Measurements from ENCODE around the gene GATAD2A.
"Not testable (repeated sequence)": the region's sequence is repeated elsewhere in the genome, so short reads cannot be mapped to it uniquely, and the experiment has no call there.

GATAD2A gene

GRCh38 chr19:19453125-19453454 lies 47.6 kb downstream of the GATAD2A start:
- H3K4me3 ChIP-seq (ENCODE audit: low read length), result no peak overlapping the region
- no peak for TF ChIP-seq ZNF274 (IDR thresholded peaks at IDR 0.05; ENCODE audit: low read depth, low read length)

DNA sequence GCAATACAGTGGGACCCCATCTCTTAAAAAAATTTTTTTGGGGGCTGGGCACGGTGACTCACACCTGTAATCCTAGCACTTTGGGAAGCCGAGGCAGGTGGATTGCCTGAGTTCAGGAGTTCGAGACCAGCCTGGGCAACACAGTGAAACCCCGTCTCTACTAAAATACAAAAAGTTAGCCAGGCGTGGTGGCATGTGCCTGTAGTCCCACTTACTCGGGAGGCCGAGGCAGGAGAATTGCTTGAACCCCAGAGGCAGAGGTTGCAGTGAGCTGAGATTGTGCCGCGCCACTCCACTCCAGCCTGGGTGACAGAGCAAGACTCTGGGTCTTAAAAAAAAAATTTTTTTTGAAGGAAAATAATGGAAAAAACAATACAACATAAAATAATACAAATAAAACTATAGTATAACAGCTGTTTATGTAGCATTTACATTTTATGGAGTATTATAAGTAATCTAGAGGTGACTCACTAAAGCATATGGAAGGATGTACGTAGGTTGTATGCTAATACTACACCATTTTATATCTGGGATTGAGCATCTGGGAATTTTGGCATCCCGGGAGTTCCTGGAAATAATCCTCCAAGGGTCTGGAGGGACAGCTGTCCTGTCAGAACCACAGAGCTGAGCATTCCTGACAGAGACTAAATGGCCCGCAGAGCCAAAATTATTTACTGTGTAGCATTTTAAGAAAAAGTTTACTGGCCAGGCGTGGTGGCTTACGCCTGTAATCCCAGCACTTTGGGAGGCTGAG lies 49.9 kb downstream of the GATAD2A start:
- H3K4me3 ChIP-seq (ENCODE audit: low read length), result not testable (repeated sequence)

GRCh38 chr19:19457671-19458070 lies 52.2 kb downstream of the GATAD2A start:
- H3K4me3 ChIP-seq (ENCODE audit: low read length), result no peak overlapping the region
- TF ChIP-seq ZNF274 (IDR thresholded peaks at IDR 0.05; ENCODE audit: low read depth, low read length), result no peak

DNA sequence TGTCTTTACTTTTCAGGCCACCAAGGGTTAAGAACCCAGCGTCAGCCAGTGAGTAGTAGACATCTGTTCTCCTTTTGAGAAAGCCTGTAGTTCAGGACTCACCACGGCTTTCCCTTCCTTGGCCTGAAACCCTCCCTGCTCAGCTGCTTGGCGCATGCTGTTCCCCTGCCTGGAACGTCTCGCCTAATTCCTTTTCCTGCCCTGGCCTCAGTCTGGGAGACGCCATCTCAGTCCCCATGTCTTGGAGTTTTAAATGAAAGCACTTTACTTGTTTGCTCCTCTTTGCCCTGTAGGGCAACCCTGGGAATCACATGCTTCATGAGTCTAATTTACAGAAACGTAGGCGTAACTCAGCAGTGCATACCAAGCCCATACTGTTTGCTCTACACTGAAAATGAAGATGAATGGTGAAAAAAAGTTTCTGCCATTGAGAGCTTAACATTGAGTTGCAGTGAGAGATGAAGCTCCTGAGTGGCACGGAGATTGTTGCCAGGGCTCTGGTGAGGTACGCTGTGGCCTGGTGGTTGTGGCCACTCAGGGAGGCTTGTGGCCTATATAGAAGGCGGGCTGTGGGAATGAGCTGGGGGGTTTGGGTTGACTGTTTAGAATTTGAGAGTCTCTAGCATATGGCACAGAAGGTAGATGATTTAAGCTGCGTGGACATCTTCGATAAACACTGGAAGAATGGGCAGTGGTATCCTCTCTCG lies 52.8 kb downstream of the GATAD2A start:
- no peak for TF ChIP-seq ZNF274 (IDR thresholded peaks at IDR 0.05; ENCODE audit: low read depth, low read length)
- no peak overlapping the region; the same call in 1 of the 2 replicates for H3K4me3 ChIP-seq (ENCODE audit: low read length)

DNA sequence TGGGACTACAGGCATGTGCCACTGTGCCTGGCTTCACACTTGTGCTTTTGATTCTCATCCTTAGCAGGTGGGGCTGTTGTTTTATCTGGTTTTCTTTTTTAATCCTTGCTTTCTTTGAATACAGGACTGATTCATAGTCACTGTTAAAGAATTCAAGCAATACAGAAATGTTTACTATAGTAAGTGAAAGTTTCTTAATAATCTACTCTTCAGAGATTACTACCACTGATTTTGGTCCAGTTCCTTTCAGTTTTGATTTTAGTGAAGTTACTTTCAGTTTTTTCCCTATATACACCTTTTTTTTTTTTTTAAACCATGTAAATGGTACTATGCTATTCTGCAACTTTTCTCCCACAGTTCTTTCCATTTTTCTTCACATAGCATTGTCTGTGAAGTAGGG lies 53.6 kb downstream of the GATAD2A start:
- no peak overlapping the region; the same call in 1 of the 2 replicates for H3K4me3 ChIP-seq (ENCODE audit: low read length)
- no peak for TF ChIP-seq ZNF274 (IDR thresholded peaks at IDR 0.05; ENCODE audit: low read depth, low read length)

DNA sequence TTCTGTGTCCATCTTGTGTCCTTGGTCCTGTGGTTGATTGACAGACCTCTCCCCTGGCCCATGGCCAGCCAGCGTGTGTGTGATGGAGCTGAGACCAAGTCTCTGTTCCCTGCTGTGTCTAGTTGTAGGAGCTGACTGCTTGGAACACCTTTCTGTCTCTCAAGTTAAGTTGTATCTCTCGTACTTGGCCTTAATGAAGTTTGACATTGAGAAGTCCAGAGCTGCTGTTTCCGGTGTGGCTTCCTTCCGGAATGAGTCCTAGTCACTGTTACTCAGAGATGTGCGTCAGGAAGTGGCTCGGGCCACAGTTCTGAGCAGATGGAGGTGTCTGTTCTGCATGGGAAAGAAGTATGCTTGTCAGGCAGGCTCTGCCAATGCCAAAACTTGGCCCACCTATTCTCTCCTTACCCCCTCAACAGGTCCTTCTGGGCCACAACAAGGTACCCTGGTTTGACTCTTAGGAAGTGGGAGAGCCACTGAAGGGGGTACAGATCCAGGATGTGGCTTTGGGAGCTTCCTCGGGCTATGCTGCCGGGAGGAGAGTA lies 54.3 kb downstream of the GATAD2A start:
- TF ChIP-seq ZNF274 (IDR thresholded peaks at IDR 0.05; ENCODE audit: low read depth, low read length), result no peak
- peak overlapping the region; percentile 15; the same call in 1 of the 2 replicates for H3K4me3 ChIP-seq (ENCODE audit: low read length)

DNA sequence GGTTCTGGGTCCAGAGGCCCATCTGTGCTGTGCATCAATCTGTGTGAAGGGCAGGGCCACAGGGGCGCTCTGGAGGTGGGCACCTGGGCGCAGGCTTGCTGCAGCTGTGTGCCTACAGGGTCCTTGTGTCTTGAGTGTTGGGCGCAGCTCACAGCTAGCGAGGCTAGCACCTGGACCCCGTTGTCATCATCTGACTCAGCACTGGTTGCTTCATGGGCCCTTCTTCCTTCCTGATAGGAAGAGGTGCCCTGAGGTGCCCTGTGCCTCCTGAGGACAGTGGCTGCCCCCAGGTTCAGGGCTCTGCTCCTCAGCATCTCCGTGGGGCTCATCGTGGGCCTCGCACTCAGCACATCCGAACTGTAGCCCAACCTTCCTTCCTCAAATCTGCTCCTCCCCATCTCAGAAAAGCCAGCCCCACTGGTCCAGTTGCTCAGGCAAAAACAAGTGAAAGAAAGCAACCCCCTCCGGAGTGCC lies 54.8 kb downstream of the GATAD2A start:
- peak overlapping the region; percentile 3; the same call in 1 of the 2 replicates for H3K4me3 ChIP-seq (ENCODE audit: low read length)
- TF ChIP-seq ZNF274 (IDR thresholded peaks at IDR 0.05; ENCODE audit: low read depth, low read length), result no peak

DNA sequence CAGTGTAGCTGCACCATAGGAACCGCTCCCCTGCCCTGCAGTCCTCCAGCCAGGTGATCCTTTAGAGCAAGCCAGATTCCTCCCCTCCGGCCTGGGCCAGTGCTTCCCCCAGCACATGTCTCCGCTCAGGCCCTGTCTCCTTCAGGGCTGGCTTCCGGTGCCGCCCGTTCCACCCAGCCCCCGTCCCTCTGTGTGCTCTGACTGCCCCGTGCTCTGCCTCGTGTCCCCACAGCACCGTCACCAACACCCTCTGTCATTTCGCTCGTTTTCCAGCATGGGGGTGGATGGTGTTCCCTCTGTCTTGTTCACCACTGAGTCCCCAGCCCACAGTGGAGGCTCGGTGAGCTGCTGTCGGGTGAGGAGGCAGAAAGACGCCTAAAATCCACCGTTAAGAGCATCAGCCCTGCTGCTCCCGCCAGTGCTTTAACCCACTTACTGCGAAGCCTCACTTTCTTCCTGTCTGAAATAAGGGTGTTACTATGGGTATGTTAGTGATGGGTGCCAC lies 55.3 kb downstream of the GATAD2A start:
- no peak for TF ChIP-seq ZNF274 (IDR thresholded peaks at IDR 0.05; ENCODE audit: low read depth, low read length)
- H3K4me3 ChIP-seq (ENCODE audit: low read length), result no peak overlapping the region; the same call in 1 of the 2 replicates

DNA sequence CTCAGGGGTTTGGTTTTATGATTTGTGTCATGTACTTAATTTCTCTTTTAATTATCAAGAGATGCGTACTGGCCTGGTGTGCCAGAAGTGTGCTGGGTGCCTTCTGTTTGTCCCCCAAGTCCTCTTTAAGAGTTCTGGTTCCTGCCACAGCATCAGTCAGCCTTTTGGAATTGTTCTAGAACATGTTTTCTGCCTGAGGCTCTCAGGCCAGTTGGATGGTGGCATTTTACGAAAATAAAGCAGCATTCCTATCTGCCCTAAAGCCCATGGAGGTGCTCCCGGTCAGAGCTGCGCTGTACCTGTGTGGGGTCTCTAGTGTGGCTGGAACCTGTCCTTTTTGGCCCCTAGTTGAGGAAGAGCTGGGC lies 55.8 kb downstream of the GATAD2A start:
- no peak overlapping the region for H3K4me3 ChIP-seq (ENCODE audit: low read length)
- no peak for TF ChIP-seq ZNF274 (IDR thresholded peaks at IDR 0.05; ENCODE audit: low read depth, low read length)

- no peak overlapping the region for H3K4me3 ChIP-seq (ENCODE audit: low read length)
- TF ChIP-seq ZNF274 (IDR thresholded peaks at IDR 0.05; ENCODE audit: low read depth, low read length), result no peak
These were observed 56.5 kb downstream of the GATAD2A start for GRCh38 chr19:19461671-19462622.

DNA sequence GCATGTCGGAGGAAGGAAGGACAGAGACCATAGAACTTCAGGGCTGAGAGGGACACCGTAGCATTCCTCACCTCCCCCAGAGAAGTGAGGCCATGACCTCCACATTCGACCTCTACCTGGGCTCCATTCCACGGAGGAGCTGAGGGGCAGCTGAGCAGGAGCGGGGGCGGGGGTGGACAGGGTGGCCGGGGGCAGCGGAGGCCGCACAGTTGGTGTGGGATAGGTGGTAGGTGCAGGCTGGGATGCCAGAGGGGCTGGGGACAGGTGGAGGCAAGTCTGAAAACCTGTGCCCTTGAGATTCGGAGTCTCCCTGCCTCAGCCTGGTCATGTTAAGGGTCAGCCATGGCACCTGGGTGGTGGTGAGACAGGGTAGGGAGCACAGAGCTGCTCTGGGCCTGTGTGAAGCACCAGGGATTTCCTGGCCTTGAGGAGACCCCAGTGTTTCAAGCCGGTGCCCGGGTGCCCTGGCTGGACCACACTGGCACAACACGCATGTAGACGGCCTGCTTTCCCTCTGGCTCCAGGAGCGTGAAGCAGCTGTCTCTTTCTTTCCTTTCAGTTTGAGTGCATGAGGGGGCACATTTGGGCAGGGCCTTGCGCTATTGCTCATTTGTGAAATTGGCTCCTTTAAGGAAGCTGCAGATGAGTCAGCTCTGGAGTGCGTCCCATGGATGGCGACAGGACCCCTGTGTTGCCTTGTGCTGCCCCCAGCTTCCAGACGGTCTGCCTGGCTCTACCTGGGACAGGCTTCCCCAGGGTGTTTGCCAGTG lies 58.1 kb downstream of the GATAD2A start:
- TF ChIP-seq ZNF274 (IDR thresholded peaks at IDR 0.05; ENCODE audit: low read depth, low read length), result no peak
- no peak overlapping the region for H3K4me3 ChIP-seq (ENCODE audit: low read length)

DNA sequence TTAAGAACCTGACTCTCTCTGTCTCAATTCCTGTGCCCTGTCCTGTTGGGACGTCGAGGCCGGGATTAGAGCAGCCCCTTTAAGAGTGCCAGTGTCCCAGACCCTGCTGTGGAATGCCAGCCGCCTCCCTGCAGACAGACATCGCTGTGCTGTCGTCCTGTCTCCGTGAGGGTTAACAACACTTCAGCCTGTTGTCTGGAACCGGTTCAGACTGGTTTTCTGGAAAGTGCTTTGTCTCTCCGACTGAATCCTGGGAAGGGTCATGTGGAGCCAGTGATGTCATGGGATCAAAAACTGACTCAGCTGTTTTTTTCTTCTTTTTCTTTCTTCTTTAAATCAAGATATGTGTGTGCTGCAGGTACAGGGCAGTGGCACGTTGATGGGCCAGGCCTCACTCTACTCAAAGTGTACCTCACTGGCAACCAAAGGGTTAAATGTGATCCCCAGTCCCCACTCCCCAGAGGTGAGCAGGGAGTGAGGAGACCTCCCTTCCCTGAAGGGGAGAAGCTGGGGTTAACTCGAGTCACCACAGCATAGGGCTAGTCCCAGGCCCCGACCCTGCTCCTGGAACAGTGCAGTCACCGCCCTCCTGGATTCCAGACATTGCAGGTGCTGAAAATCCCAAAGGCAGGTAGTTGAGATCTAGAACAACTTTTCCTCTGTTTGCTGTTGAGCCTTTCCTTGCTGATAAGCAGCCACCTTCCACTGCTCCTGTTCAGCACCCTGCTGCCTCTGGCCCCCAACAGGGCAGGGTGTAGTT lies 59.0 kb downstream of the GATAD2A start:
- no peak for TF ChIP-seq ZNF274 (IDR thresholded peaks at IDR 0.05; ENCODE audit: low read depth, low read length)
- H3K4me3 ChIP-seq (ENCODE audit: low read length), result no peak overlapping the region
